Panc1 (cell line): Measurements from ENCODE around the gene IRGC.

Source experiments
- CTCF ChIP-seq: fragments of 450-650 bp; IDR thresholded peaks from 2 replicates; pipeline ENCODE4 v1.5.1; 2017; ENCODE audit warnings: mild to moderate bottlenecking
- POLR2AphosphoS5 ChIP-seq: IDR thresholded peaks from 2 replicates; pipeline ENCODE4 v1.6.1; 2012; ENCODE audit warnings: mild to moderate bottlenecking, low read depth, low read length, moderate library complexity
- REST ChIP-seq, 2 experiments: IDR thresholded peaks; 2 replicates each; pipeline ENCODE4 v1.6.1; 2011 to 2012; ENCODE audit warnings: low read depth in 2 of 2, control low read depth in 1 of 2, low read length in 1 of 2, mild to moderate bottlenecking in 1 of 2, moderate library complexity in 1 of 2; ENCODE audit not compliant: insufficient read depth in 1 of 2
- SIN3A ChIP-seq: IDR thresholded peaks from 2 replicates; pipeline ENCODE4 v1.6.1; 2012; ENCODE audit warnings: low read depth, mild to moderate bottlenecking, low read length, moderate library complexity, borderline replicate concordance; ENCODE audit not compliant: insufficient read depth

GRCh38 chr19:43719918-43720317 lies 4.0 kb downstream of the IRGC start:
- TF ChIP-seq CTCF, result no peak
- TF ChIP-seq POLR2AphosphoS5, result no peak
- no peak for TF ChIP-seq REST (IDR thresholded peaks at IDR 0.05; ENCODE audit: insufficient read depth in 1 of 2, low read depth in 2 of 2, low read length in 1 of 2)
- no peak for TF ChIP-seq SIN3A
